Panc1 (cell line): Measurements from ENCODE around the gene RPL13. TPM values are rescaled to one million over a fixed set of nuclear protein-coding genes. Genes with fewer than 3 reads are reported as not detected.

Experiments
- ATAC-seq: fragments of 200-7000 bp; cut with Tn5 transposase; 2 replicates; pipeline ENCODE4 v1.9.1; 2020; ENCODE audit warnings: mild to moderate bottlenecking, moderate library complexity
- BruUV-seq: library from RNA; stranded (reverse); fragments of 400-500 nt; replicated peaks from 2 replicates; lab custom pipeline; 2021; lab: Mats Ljungman, UMichigan
- CTCF ChIA-PET: fragments of 300-600 bp; sonication (Branson Sonifier 250); formaldehyde crosslinking; loops from one replicate; lab custom pipeline; 2022; ENCODE audit warnings: antibody characterized with exemption; lab: Charles Lee
- POLR2A ChIA-PET: fragments of 300-600 bp; sonication (Branson Sonifier 250); formaldehyde crosslinking; loops from one replicate; lab custom pipeline; 2022; ENCODE audit warnings: antibody characterized with exemption; lab: Charles Lee
- DNase-seq: peaks from one replicate; pipeline ENCODE4 v3.0.0-alpha.2; 2010; ENCODE audit warnings: low read depth, low spot score
- H3K27ac ChIP-seq: 2 replicates; pipeline ENCODE4 v1.5.1; 2011; ENCODE audit warnings: mild to moderate bottlenecking, low read length, inconsistent platforms
- H3K27me3 ChIP-seq: fragments of 200-500 bp; sonication (Bioruptor generic); 2 replicates; pipeline ENCODE4 v1.6.0; 2014; ENCODE audit warnings: low read length, inconsistent platforms; ENCODE audit not compliant: control insufficient read depth, insufficient read depth
- H3K36me3 ChIP-seq: fragments of 200-500 bp; sonication (Bioruptor generic); 2 replicates; pipeline ENCODE4 v1.5.1; 2014; ENCODE audit warnings: inconsistent platforms, mild to moderate bottlenecking, low read length, moderate library complexity; ENCODE audit not compliant: control insufficient read depth, insufficient read depth
- H3K4me1 ChIP-seq: 2 replicates; pipeline ENCODE4 v1.5.1; 2011; ENCODE audit warnings: inconsistent platforms, mild to moderate bottlenecking, low read length, moderate library complexity; ENCODE audit not compliant: control insufficient read depth, insufficient read depth
- H3K4me3 ChIP-seq, 2 experiments: 2 replicates each; pipeline ENCODE4 v1.5.1; 2011 to 2012; ENCODE audit warnings: low read depth in 2 of 2, low read length in 2 of 2, mild to moderate bottlenecking in 2 of 2, inconsistent platforms in 1 of 2, moderate library complexity in 1 of 2
- H3K9me3 ChIP-seq: fragments of 200-500 bp; sonication (Bioruptor generic); 2 replicates; pipeline ENCODE4 v1.5.1; 2014; ENCODE audit warnings: low read depth, mild to moderate bottlenecking, inconsistent platforms, low read length, moderate library complexity; ENCODE audit not compliant: control insufficient read depth, insufficient read depth
- CTCF ChIP-seq: fragments of 450-650 bp; IDR thresholded peaks from 2 replicates; pipeline ENCODE4 v1.5.1; 2017; ENCODE audit warnings: mild to moderate bottlenecking
- POLR2AphosphoS5 ChIP-seq: IDR thresholded peaks from 2 replicates; pipeline ENCODE4 v1.6.1; 2012; ENCODE audit warnings: mild to moderate bottlenecking, low read depth, low read length, moderate library complexity
- REST ChIP-seq, 2 experiments: IDR thresholded peaks; 2 replicates each; pipeline ENCODE4 v1.6.1; 2011 to 2012; ENCODE audit warnings: low read depth in 2 of 2, control low read depth in 1 of 2, low read length in 1 of 2, mild to moderate bottlenecking in 1 of 2, moderate library complexity in 1 of 2; ENCODE audit not compliant: insufficient read depth in 1 of 2
- SIN3A ChIP-seq: IDR thresholded peaks from 2 replicates; pipeline ENCODE4 v1.6.1; 2012; ENCODE audit warnings: low read depth, mild to moderate bottlenecking, low read length, moderate library complexity, borderline replicate concordance; ENCODE audit not compliant: insufficient read depth
- TCF7L2 ChIP-seq: IDR thresholded peaks from 2 replicates; pipeline ENCODE4 v1.6.1; 2011; ENCODE audit warnings: mild to moderate bottlenecking, low read depth, low read length, inconsistent platforms
- in situ Hi-C: cut with HindIII; loops from 2 replicates; pipeline ENCODE4 v1.10.0; 2016; ENCODE audit warnings: low sequenced_read_pairs, low pct_unique_long_range_greater_than_20kb
- intact Hi-C: fragments of 100-400 bp; cut with micrococcal nuclease; formaldehyde crosslinking; loops from one replicate; pipeline ENCODE4 v1.10.0; 2022; ENCODE audit not compliant: unreplicated experiment
- total RNA-seq: library from RNA; stranded (reverse); gene quantifications from one replicate; pipeline ENCODE4 v1.2.1, GENCODE V29; 2021; ENCODE audit not compliant: unreplicated experiment

Gene RPL13
- total RNA-seq, 1 experiment from 2014 or later = 965 TPM

DNA sequence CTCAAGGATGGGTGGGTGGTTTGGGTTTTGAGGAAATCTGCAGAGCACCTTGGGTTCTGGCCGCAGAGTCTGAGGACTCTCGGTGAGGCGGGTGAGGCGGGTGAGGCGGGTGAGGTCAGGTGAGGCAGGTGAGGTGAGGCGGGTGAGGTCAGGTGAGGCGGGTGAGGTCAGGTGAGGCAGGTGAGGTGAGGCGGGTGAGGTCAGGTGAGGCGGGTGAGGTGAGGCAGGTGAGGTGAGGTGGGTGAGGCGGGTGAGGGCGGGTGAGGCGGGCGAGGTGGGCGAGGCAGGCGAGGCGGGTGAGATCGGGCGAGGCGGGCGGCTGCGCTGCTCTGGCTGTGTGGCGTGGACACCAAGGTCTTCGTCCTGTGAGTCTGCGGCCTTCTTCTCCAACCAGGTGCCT, 24.1 kb upstream of the RPL13 start:
- peaks cover 2% of the 10 kb centered on the region for H3K36me3 ChIP-seq

DNA sequence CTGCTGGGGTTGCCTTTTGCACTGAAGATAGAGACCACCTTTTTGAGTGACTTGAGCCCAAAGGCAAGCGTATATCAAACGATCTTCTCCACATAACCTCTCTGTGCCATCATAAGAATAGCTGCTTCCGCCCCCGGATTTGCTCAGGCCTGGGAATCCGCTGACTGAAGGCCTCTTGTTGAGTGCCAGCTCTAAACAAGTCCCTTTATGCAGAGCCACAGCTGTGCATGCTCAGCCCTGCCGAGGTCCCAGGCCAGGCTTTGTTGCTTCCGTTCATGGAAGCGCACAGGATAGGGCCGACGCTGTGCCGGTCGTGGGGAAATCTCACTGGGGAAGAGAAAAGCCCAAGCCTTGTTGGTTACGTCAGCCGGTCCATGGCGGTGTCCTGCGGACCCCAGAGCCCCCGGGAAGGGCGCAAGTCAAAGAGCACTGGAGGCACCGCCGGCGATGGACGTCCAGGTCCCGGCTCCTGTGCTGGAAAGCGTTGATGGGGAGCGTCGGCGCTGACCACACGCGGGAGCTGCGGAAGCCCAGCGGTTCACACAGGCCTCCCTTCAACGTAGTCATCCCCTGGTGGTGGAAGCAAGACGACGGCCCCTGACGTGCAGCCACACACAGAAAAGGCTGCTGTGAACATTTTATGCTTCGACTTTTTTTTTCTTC, 23.5 kb upstream of the RPL13 start:
- CTCF ChIA-PET = no interaction called here
- Histone ChIP-seq H3K36me3 (peaks cover 2% of the 10 kb centered on the region), H3K27ac (no peak overlapping the region), H3K4me3 (no peak overlapping the region), H3K9me3 (no peaks in the 10 kb centered on the region), H3K27me3 (no peaks in the 10 kb centered on the region), H3K4me1 (no peaks in the 10 kb centered on the region)
- intact Hi-C loops = no loop called here
- TF ChIP-seq POLR2AphosphoS5 (no peak), REST (IDR thresholded peaks at IDR 0.05; ENCODE audit: insufficient read depth in 1 of 2, low read depth in 2 of 2, low read length in 1 of 2) (no peak), CTCF (no peak), SIN3A (no peak), TCF7L2 (no peak)
- POLR2A ChIA-PET = no interaction called here
- in situ Hi-C loops = no loop called here
- DNase-seq = no peak
- BruUV-seq = no TSS peak
- ATAC-seq = no peak

More for the DNA sequence above, 24.1 kb upstream of the RPL13 start:
- no peaks in the 10 kb centered on the region for H3K9me3 ChIP-seq
- DNase-seq (no peak), ATAC-seq (no peak)
- in situ Hi-C loops = no loop called here
- no peaks in the 10 kb centered on the region for H3K27me3 ChIP-seq
- no peak overlapping the region for H3K4me3 ChIP-seq
- no peak overlapping the region for H3K27ac ChIP-seq
- no TSS peak for BruUV-seq
- POLR2A ChIA-PET = no interaction called here
- TF ChIP-seq POLR2AphosphoS5 (no peak), REST (IDR thresholded peaks at IDR 0.05; ENCODE audit: insufficient read depth in 1 of 2, low read depth in 2 of 2, low read length in 1 of 2) (no peak), SIN3A (no peak), CTCF (no peak), TCF7L2 (no peak)
- intact Hi-C loops = no loop called here
- H3K4me1 ChIP-seq = no peaks in the 10 kb centered on the region
- CTCF ChIA-PET = no interaction called here
